HepG2 (cell line): ENCODE data around the gene ZBTB26. TPM values are rescaled to one million over a fixed set of nuclear protein-coding genes. Genes with fewer than 3 reads are reported as not detected.

ENCODE experiments used
- AGO1 ChIP-seq: fragments of 200-400 bp; formaldehyde crosslinking; IDR thresholded peaks from 2 replicates; pipeline ENCODE4 v1.6.1; 2017; ENCODE audit warnings: mild to moderate bottlenecking, low read depth, low read length, moderate library complexity; ENCODE audit not compliant: poor library complexity, severe bottlenecking
- CERS6 ChIP-seq: sonication (generic); formaldehyde crosslinking; IDR thresholded peaks from 2 replicates; pipeline ENCODE4 v1.5.0; 2020; ENCODE audit warnings: missing genetic modification reagents
- DPF2 ChIP-seq: sonication (generic); formaldehyde crosslinking; IDR thresholded peaks from 2 replicates; pipeline ENCODE4 v1.4.0; 2020; ENCODE audit warnings: mild to moderate bottlenecking, low read depth, missing genetic modification reagents, borderline replicate concordance
- EP300 ChIP-seq, 3 experiments: sonication (generic) in 1 of 3; formaldehyde crosslinking in 1 of 3; IDR thresholded peaks; 2 replicates each; pipeline versions ENCODE4 v1.5.1 to v1.6.1; 2011 to 2020; ENCODE audit warnings: low read depth in 2 of 3, low read length in 2 of 3, borderline replicate concordance in 1 of 3, improper control_type of control experiment in 1 of 3, mild to moderate bottlenecking in 1 of 3, missing genetic modification reagents in 1 of 3, moderate library complexity in 1 of 3
- ESRRA ChIP-seq: sonication (generic); formaldehyde crosslinking; IDR thresholded peaks from 2 replicates; pipeline ENCODE4 v1.5.1; 2020; ENCODE audit warnings: mild to moderate bottlenecking, low read depth, missing genetic modification reagents
- GLMP ChIP-seq: sonication (generic); formaldehyde crosslinking; IDR thresholded peaks from 2 replicates; pipeline ENCODE4 v1.9.0; 2021; ENCODE audit warnings: missing genetic modification reagents, mild to moderate bottlenecking, borderline replicate concordance
- KAT7 ChIP-seq: IDR thresholded peaks from 2 replicates; pipeline ENCODE4 v1.6.1; 2018; ENCODE audit warnings: borderline replicate concordance, missing compliant biosample characterization
- MBD4 ChIP-seq: IDR thresholded peaks from 2 replicates; pipeline ENCODE4 v1.6.1; 2012; ENCODE audit warnings: low read length, inconsistent platforms, borderline replicate concordance
- MTF1 ChIP-seq: sonication (generic); formaldehyde crosslinking; IDR thresholded peaks from 2 replicates; pipeline ENCODE4 v1.5.0; 2020; ENCODE audit warnings: missing genetic modification reagents
- SMAD3 ChIP-seq: sonication (generic); formaldehyde crosslinking; IDR thresholded peaks from 2 replicates; pipeline ENCODE4 v1.4.0; 2020; ENCODE audit warnings: missing genetic modification reagents
- TEAD3 ChIP-seq: optimal IDR thresholded peaks from 2 replicates; pipeline ENCODE3; 2016; ENCODE audit warnings: borderline replicate concordance
- ZFP36L1 ChIP-seq: sonication (generic); formaldehyde crosslinking; IDR thresholded peaks from 2 replicates; pipeline ENCODE4 v1.8.0; 2022; ENCODE audit warnings: mild to moderate bottlenecking, missing genetic modification reagents, moderate library complexity
- ZNF121 ChIP-seq: sonication (generic); formaldehyde crosslinking; IDR thresholded peaks from 2 replicates; pipeline ENCODE4 v1.5.0; 2020; ENCODE audit warnings: mild to moderate bottlenecking, missing genetic modification reagents
- ZNF326 ChIP-seq: sonication (generic); formaldehyde crosslinking; IDR thresholded peaks from 2 replicates; pipeline ENCODE4 v1.4.0; 2020; ENCODE audit warnings: missing genetic modification reagents, borderline replicate concordance
- ZNF431 ChIP-seq: sonication (generic); formaldehyde crosslinking; IDR thresholded peaks from 2 replicates; pipeline ENCODE4 v1.9.0; 2022; ENCODE audit warnings: missing genetic modification reagents, low read depth, mild to moderate bottlenecking, borderline replicate concordance
- ZNF878 ChIP-seq: sonication (generic); formaldehyde crosslinking; IDR thresholded peaks from 2 replicates; pipeline ENCODE4 v1.8.1; 2023; ENCODE audit warnings: mild to moderate bottlenecking, missing genetic modification reagents, moderate library complexity
- ZXDC ChIP-seq: sonication (generic); formaldehyde crosslinking; IDR thresholded peaks from 2 replicates; pipeline ENCODE4 v1.5.0; 2020; ENCODE audit warnings: mild to moderate bottlenecking, missing genetic modification reagents
- polyA plus RNA-seq, 8 experiments: library from polyadenylated mRNA; depleted of rRNA in 3 of 8; stranded (reverse) in 7 of 8; unstranded in 1 of 8; fragments of >200 nt; fragmentation: Illumina TruSeq in 4 of 8; extraction: Trizol in 4 of 8; gene quantifications; 2 replicates each; pipeline versions ENCODE4 v1.2.1 to v1.2.3, GENCODE V29; 2011 to 2016; ENCODE audit warnings: low read depth in 4 of 8, missing spikeins in 1 of 8, mixed read lengths in 1 of 8; ENCODE audit not compliant: insufficient read depth in 1 of 8
- total RNA-seq, 5 experiments: library from RNA; depleted of rRNA; stranded (reverse); fragments of >200 nt; fragmentation: Illumina TruSeq; extraction: Trizol; gene quantifications; 2 replicates each; pipeline ENCODE4 v1.2.3, GENCODE V29; 2016; ENCODE audit warnings: low read depth in 1 of 5
- TF ChIP-seq, protein P1 (sequence below): sonication (generic); formaldehyde crosslinking; IDR thresholded peaks from 2 replicates; pipeline ENCODE4 v1.5.1; 2020; ENCODE audit warnings: mild to moderate bottlenecking, missing genetic modification reagents, moderate library complexity

The ZBTB26 gene
- total and polyA plus RNA-seq, 2 of the 13 experiments (the other 11 are each of a cell fraction or from before 2014, with no cell fraction given): 4.5 to 8.6 TPM

DNA sequence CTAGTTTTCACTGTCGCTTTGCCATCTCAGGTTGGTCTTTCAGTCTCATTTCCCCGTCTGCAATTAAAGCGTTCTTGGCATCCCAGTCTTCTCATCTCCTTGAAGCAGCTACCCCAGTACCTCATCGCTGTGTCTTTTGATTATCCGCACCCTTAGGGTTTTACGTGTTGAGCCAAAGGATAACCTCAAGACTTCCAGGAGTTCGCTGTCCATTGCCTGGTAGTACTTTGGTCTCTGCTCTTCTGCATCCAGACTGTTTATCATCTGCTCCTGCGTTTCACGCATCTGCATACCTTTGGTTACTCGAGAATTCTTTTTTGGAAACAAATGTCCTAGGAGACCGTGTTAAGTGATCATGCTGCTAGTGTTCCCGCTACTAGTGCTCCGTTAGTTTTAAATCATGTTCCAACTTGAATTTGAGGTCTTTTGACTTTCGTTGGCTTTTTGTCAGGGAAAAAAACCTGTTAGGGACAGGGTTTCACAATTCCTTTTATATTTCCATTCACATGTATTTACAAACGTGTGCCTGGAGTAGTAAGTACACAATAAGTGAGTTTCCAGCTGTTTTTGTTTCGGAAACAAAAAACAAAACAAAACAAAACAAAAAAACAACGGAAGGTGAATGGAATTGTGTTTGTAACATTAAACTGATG, 10.4 kb upstream of the ZBTB26 start (continued):
- TF ChIP-seq ZNF121 (CRISPR knock-in tag): no peak
- no peak for TF ChIP-seq MBD4
- TF ChIP-seq ZFP36L1 (CRISPR knock-in tag): no peak
- no peak for TF ChIP-seq EP300 (IDR thresholded peaks at IDR 0.05; ENCODE audit: low read depth in 2 of 2, low read length in 2 of 2)
- no peak for TF ChIP-seq EP300 (CRISPR knock-in tag; IDR thresholded peaks at IDR 0.05; ENCODE audit: borderline replicate concordance)
- no peak for TF ChIP-seq ESRRA
- TF ChIP-seq KAT7: no peak
- no peak for TF ChIP-seq AGO1
- TF ChIP-seq DPF2: no peak
- no peak for TF ChIP-seq GLMP
- TF ChIP-seq ZNF878: no peak
- TF ChIP-seq ZXDC (CRISPR knock-in tag): no peak
- no peak for TF ChIP-seq ZNF431
- TF ChIP-seq CERS6: no peak
- TF ChIP-seq, protein P1, sequence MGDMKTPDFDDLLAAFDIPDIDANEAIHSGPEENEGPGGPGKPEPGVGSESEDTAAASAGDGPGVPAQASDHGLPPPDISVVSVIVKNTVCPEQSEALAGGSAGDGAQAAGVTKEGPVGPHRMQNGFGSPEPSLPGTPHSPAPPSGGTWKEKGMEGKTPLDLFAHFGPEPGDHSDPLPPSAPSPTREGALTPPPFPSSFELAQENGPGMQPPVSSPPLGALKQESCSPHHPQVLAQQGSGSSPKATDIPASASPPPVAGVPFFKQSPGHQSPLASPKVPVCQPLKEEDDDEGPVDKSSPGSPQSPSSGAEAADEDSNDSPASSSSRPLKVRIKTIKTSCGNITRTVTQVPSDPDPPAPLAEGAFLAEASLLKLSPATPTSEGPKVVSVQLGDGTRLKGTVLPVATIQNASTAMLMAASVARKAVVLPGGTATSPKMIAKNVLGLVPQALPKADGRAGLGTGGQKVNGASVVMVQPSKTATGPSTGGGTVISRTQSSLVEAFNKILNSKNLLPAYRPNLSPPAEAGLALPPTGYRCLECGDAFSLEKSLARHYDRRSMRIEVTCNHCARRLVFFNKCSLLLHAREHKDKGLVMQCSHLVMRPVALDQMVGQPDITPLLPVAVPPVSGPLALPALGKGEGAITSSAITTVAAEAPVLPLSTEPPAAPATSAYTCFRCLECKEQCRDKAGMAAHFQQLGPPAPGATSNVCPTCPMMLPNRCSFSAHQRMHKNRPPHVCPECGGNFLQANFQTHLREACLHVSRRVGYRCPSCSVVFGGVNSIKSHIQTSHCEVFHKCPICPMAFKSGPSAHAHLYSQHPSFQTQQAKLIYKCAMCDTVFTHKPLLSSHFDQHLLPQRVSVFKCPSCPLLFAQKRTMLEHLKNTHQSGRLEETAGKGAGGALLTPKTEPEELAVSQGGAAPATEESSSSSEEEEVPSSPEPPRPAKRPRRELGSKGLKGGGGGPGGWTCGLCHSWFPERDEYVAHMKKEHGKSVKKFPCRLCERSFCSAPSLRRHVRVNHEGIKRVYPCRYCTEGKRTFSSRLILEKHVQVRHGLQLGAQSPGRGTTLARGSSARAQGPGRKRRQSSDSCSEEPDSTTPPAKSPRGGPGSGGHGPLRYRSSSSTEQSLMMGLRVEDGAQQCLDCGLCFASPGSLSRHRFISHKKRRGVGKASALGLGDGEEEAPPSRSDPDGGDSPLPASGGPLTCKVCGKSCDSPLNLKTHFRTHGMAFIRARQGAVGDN: no peak
- no peak for TF ChIP-seq ZNF326
- TF ChIP-seq TEAD3 (CRISPR knock-in tag): peak; percentile 33
- no peak for TF ChIP-seq MTF1 (CRISPR knock-in tag)
- TF ChIP-seq SMAD3 (CRISPR knock-in tag): 0 out of 2 replicates have a peak, but pooled peaks have one; percentile 21
